Adrenal gland (tissue), 12 donors: Measurements from ENCODE around the gene OLFML3. TPM values are rescaled to one million over a fixed set of nuclear protein-coding genes. Genes with fewer than 3 reads are reported as not detected.

ENCODE experiments used
- DNase-seq, 7 donors: peaks; one replicate each; pipeline ENCODE4 v3.0.0-alpha.2; 2019 to 2020
- H3K27ac ChIP-seq, 5 donors: fragments of 200-600 bp; sonication (generic) in 4 of 5; 1 replicate in 3 of 5; 2 replicates in 2 of 5; pipeline versions ENCODE4 v1.5.1 to v1.8.0; 2016 to 2020; ENCODE audit warnings: mild to moderate bottlenecking in 1 of 5
- H3K27me3 ChIP-seq: fragments of 200-600 bp; 2 replicates; pipeline ENCODE4 v1.8.0; 2021
- H3K36me3 ChIP-seq, 2 donors: fragments of 200-600 bp; replicated peaks in 1 of 2; 1 replicate in 1 of 2; 2 replicates in 1 of 2; pipeline versions ENCODE4 v1.5.1 to v1.8.0; 2018 to 2022
- H3K4me1 ChIP-seq, 2 donors: fragments of 200-600 bp; replicated peaks in 1 of 2; 1 replicate in 1 of 2; 2 replicates in 1 of 2; pipeline versions ENCODE4 v1.5.1 to v1.8.0; 2018 to 2021
- H3K4me3 ChIP-seq, 4 donors: fragments of 200-600 bp; sonication (generic) in 3 of 4; one replicate each; pipeline ENCODE4 v1.5.1; 2016 to 2018
- H3K9me3 ChIP-seq, 3 donors: fragments of 200-600 bp; sonication (generic) in 1 of 3; replicated peaks in 1 of 3; 1 replicate in 2 of 3; 2 replicates in 1 of 3; pipeline versions ENCODE4 v1.5.1 to v1.8.0; 2016 to 2021
- POLR2A ChIP-seq, 2 donors: fragments of 450-650 bp; IDR thresholded peaks; one replicate each; pipeline ENCODE4 v1.6.1; 2017; ENCODE audit warnings: antibody characterized with exemption in 2 of 2, mild to moderate bottlenecking in 2 of 2, moderate library complexity in 1 of 2
- WGBS, 4 donors: extraction: QIAGEN DNeasy Blood & Tissue Kit in 2 of 4; methylation state at CpG; one replicate each; pipeline versions ENCODE4 v1.1.5 to v1.1.7; 2013 to 2017; 5-methylcytosine and 5-hydroxymethylcytosine counted together
- intact Hi-C, 2 donors: fragments of 100-400 bp; cut with DNase I; formaldehyde crosslinking; loops; one replicate each; pipeline versions ENCODE4 v1.14.1 to v1.15.0; 2022 to 2023
- polyA plus RNA-seq, 3 donors: library from polyadenylated mRNA; stranded (reverse); fragments of 200-250 nt in 2 of 3; fragments of 350-450 nt in 1 of 3; fragmentation: Illumina TruSeq in 1 of 3; extraction: RNeasy Lipid Tissue Mini Kit (QIAGEN cat#74804) in 1 of 3; gene quantifications; one replicate each; pipeline ENCODE4 v1.2.3, GENCODE V29; 2013 to 2014
- total RNA-seq, 9 donors: library from RNA; depleted of rRNA in 4 of 9; stranded (reverse); fragments of >200 nt in 4 of 9; fragments of 120-200 nt in 1 of 9; fragmentation: NEBNext Ultra II Directional in 1 of 9; extraction: Animal tissue kit (Norgen Biotek cat#: 25700) in 1 of 9; gene quantifications; one replicate each; pipeline versions ENCODE4 v1.1.0 to v1.2.4, GENCODE V29; 2013 to 2023
- TF ChIP-seq, protein P1 (sequence below), 6 experiments: fragments of 450-650 bp in 4 of 6; fragments of 200-600 bp in 2 of 6; sonication (generic) in 1 of 6; IDR thresholded peaks; 1 replicate in 5 of 6; 2 replicates in 1 of 6; pipeline versions ENCODE4 v1.5.1 to v1.8.0; 2016 to 2021; ENCODE audit warnings: antibody characterized with exemption in 6 of 6, mild to moderate bottlenecking in 2 of 6, moderate library complexity in 1 of 6
- donor health status: healthy with polysubstance abuse.
- donor health status: Bipolar disorder and iron deficiency.
- donor health status: DM: yes; HTN: yes; CAD: no.
- donor health status: DM: no; HTN: no; CAD: no.
- donor health status: DM: no; HTN: no; CAD: no.
- donor health status: DM: yes; HTN: yes; CAD: no.

Gene OLFML3
- total and polyA plus RNA-seq, 12 donors = 13.6 to 99.6 (median 34.0) TPM

- intact Hi-C loops = no loop called here
- no peaks in the 10 kb centered on the region for H3K4me1 ChIP-seq
Observed at GRCh38 chr1:114008993-114009392, 29.7 kb downstream of the OLFML3 start.

GRCh38 chr1:114009393-114009792 is 30.1 kb downstream of the OLFML3 start:
- intact Hi-C loops = no loop called here
- Histone ChIP-seq H3K4me1 (no peaks in the 10 kb centered on the region), H3K27me3 (no peaks in the 10 kb centered on the region), H3K4me3 (no peak overlapping the region), H3K9me3 (no peaks in the 10 kb centered on the region), H3K27ac (no peak overlapping the region), H3K36me3 (no peaks in the 10 kb centered on the region)
- TF ChIP-seq POLR2A (IDR thresholded peaks at IDR 0.05) = no peak
- TF ChIP-seq, protein P1, sequence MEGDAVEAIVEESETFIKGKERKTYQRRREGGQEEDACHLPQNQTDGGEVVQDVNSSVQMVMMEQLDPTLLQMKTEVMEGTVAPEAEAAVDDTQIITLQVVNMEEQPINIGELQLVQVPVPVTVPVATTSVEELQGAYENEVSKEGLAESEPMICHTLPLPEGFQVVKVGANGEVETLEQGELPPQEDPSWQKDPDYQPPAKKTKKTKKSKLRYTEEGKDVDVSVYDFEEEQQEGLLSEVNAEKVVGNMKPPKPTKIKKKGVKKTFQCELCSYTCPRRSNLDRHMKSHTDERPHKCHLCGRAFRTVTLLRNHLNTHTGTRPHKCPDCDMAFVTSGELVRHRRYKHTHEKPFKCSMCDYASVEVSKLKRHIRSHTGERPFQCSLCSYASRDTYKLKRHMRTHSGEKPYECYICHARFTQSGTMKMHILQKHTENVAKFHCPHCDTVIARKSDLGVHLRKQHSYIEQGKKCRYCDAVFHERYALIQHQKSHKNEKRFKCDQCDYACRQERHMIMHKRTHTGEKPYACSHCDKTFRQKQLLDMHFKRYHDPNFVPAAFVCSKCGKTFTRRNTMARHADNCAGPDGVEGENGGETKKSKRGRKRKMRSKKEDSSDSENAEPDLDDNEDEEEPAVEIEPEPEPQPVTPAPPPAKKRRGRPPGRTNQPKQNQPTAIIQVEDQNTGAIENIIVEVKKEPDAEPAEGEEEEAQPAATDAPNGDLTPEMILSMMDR (IDR thresholded peaks at IDR 0.05) = no peak
- DNase-seq = no peak
- 63 to 77% (median 67%) methylated on average over 1 of the region's 1 CpG for WGBS, 4 donors

More at GRCh38 chr1:114008993-114009392, 29.7 kb downstream of the OLFML3 start:
- no peak overlapping the region for H3K4me3 ChIP-seq
- H3K27me3 ChIP-seq = no peaks in the 10 kb centered on the region
- no peaks in the 10 kb centered on the region for H3K9me3 ChIP-seq
- H3K27ac ChIP-seq = no peak overlapping the region
- no peaks in the 10 kb centered on the region for H3K36me3 ChIP-seq
- no peak for DNase-seq
- TF ChIP-seq POLR2A (IDR thresholded peaks at IDR 0.05) = no peak
- TF ChIP-seq, protein P1 (IDR thresholded peaks at IDR 0.05) = no peak

- TF ChIP-seq POLR2A (IDR thresholded peaks at IDR 0.05) = no peak
- TF ChIP-seq, protein P1 (IDR thresholded peaks at IDR 0.05) = no peak
- 59 to 69% (median 65%) methylated on average over 9 of the region's 9 CpGs for WGBS, 4 donors
- Histone ChIP-seq H3K27me3 (no peaks in the 10 kb centered on the region), H3K9me3 (no peaks in the 10 kb centered on the region), H3K27ac (no peak overlapping the region), H3K36me3 (no peaks in the 10 kb centered on the region), H3K4me3 (no peak overlapping the region), H3K4me1 (no peaks in the 10 kb centered on the region)
- DNase-seq = no peak
- intact Hi-C loops = no loop called here
Observed at GRCh38 chr1:114010433-114011184, 31.3 kb downstream of the OLFML3 start.

GRCh38 chr1:114011796-114012195 is 32.5 kb downstream of the OLFML3 start:
- intact Hi-C loops = no loop called here
- H3K27me3 ChIP-seq = no peaks in the 10 kb centered on the region
- no peaks in the 10 kb centered on the region for H3K36me3 ChIP-seq
- H3K27ac ChIP-seq = no peak overlapping the region
- DNase-seq = no peak
- no peak overlapping the region for H3K4me3 ChIP-seq
- H3K9me3 ChIP-seq = no peaks in the 10 kb centered on the region
- no peak for TF ChIP-seq POLR2A (IDR thresholded peaks at IDR 0.05)
- TF ChIP-seq, protein P1 (IDR thresholded peaks at IDR 0.05) = no peak
- H3K4me1 ChIP-seq = no peaks in the 10 kb centered on the region
